Renal cortical epithelial cell (primary cell): ENCODE results near the gene MIOX. TPM values are rescaled to one million over a fixed set of nuclear protein-coding genes. Genes with fewer than 3 reads are reported as not detected.

Experiments
- DNase-seq: peaks from one replicate; pipeline ENCODE4 v3.0.0-alpha.2; 2011; ENCODE audit warnings: low read depth
- total RNA-seq: library from RNA; depleted of rRNA; stranded (reverse); fragments of >200 nt; gene quantifications from 2 replicates; pipeline ENCODE4 v1.2.3, GENCODE V29; 2014

MIOX gene
- total RNA-seq, 1 donor from 2014 or later, result 0.10 TPM

DNA sequence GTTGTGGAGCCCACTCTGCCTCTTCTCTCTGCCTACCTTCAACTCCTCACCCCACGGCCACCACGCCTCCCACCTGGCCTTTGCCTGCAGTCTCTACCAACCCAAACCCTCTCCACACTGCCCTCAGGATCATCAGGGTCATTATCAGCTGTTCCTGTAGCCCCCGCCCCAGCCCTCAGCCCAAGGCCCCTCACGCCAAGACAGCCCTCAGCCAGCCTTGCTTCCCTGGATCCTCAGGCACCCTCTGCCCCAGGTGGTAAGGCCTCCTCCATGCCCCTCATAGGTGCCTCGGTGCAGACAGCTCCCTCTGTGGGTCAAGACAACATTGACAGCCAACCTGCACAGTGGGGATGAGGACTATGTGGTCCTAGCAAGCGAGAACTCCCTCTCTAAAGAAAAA, 13.6 kb upstream of the MIOX start:
- no peak for DNase-seq

- peak; percentile 20 for DNase-seq
These were observed 12.6 kb upstream of the MIOX start for GRCh38 chr22:50473855-50474671.

GRCh38 chr22:50474710-50475651, 11.7 kb upstream of the MIOX start, which contains the start of gene SBF1:
Gene SBF1, minus strand, starts transcription at chr22:50475035. Its CDS starts 195 bp downstream, at chr22:50474840.
- DNase-seq, result peak; percentile 67

- no peak for DNase-seq
These were observed 11.0 kb upstream of the MIOX start for GRCh38 chr22:50475652-50476002.

GRCh38 chr22:50476868-50477267, 9.8 kb upstream of the MIOX start:
- DNase-seq, result no peak

- no peak for DNase-seq
These were observed 8.7 kb upstream of the MIOX start for GRCh38 chr22:50477923-50478322.

DNA sequence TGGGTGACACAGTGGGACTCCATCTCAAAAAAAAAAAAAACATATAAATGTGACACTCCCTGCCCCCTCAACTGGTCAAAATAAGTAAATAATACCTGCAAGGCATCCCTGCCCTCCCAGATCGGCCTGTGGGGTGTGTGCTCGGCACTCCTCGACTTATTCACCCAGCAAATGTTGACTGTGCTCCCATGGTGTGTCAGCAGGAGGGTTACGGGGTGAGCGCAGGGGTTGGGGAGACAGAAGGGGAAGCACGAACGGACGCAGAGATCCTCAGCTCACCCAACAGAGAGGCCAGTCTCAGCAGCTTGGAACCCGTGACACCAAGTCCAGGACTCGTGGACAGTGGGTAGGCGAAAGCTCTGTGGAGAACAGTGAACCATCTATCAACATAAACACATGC, 6.9 kb upstream of the MIOX start:
- DNase-seq, result no peak

- DNase-seq, result no peak
These were observed 5.6 kb upstream of the MIOX start for GRCh38 chr22:50481045-50481439.

DNA sequence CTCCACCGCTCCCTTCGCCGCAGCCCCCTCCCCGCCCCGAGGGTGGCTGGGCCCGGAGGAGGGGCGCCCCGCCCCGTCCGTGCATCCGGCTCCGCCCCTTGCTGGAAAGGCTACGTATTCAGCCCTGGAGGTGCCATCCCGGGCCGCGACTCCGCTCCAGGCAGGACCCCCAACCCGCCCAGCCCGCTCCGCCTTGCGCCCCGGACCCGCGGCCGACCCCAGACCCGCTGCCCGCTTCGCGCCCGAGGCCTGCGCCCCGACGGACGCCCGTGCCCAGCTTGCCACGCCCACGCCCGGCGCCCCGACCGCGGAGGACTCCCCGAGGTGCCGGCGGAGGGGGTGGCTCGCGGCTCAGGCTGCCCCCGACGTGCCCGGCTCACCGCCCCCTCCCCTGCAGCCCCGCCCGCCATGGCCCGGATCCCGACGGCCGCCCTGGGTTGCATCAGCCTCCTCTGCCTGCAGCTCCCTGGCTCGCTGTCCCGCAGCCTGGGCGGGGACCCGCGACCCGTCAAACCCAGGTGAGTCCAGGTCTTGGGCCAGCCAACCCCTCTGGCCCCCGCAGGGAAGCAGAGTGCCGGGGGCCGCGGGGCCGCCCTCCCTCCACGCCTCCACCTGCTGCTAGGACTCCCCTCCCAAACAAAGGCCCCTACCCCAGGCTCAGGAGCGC, 5.1 kb upstream of the MIOX start, which contains the start of gene ADM2:
ADM2 (plus strand) TSS at position 104 of the 667 bp plus-strand sequence; CDS start at position 409, 305 bp downstream.
- DNase-seq, result no peak

- no peak for DNase-seq
These were observed 4.3 kb upstream of the MIOX start for GRCh38 chr22:50482107-50483074.

DNA sequence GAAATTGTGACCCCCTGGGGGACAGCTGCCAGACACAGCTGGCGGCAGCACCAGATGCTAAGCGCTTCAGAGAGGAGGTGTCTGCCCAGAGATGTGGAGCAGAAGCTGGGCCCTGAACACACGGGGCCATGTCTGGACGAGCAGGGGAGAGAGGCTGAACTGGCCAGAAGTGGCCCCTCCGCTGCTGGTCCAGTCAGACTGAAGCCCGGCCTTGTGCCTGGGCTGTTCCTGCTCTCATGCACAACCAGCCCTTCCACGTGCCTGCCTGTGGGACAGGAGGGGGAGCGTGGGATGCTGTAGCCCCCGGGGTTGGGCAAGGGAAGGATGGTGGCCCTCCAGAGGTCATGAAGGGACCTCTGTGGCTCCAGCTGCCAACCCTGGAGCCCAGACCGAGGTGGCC, 3.6 kb upstream of the MIOX start:
- no peak for DNase-seq

- no peak for DNase-seq
These were observed 3.1 kb upstream of the MIOX start for GRCh38 chr22:50483556-50483955.

GRCh38 chr22:50483977-50484853, 2.4 kb upstream of the MIOX start:
- peak; percentile 55 for DNase-seq

DNA sequence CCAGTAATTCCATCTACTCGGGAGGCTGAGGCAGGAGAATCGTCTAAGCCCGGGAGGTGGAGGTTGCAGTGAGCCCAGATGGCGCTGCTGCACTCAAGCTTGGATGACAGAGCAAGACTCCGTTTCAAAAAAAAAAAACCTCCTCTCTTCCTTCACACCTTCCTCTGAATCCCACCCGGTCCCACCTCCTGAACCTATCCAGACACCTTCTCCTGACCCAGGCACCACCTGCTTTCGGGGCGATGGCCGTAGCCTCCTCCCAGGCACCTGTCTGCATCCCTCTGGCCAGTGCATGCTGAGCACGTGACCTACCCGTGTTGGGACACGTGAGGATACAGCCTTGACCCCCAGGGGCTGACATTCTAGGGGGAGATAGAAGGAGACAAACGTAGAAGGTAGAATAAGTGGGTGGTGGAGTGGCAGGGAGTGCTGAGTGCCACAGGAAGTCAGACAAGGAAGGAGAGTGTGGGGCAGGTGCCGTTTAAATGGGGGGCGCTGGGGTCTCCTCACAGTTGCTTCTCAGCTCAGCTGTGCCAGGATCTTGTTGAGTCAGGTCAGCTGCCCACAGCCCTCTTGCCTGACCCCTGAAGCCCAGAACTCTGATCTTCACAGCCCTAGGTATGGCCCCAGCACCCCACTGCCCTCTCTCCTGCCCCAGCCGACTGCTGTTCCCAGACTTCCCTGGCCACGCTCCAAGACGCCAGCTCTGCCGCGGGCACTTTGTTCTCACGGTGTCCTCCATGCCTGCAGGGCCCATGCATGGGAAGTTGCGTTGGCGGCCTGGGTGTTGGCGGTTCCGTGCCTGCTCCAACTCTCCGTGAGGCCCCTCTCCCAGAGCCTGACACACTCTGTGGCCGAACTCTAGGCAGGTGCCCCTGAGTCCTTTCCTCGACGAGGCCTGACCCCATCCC, 1.2 kb upstream of the MIOX start:
- DNase-seq, result peak; percentile 39

DNA sequence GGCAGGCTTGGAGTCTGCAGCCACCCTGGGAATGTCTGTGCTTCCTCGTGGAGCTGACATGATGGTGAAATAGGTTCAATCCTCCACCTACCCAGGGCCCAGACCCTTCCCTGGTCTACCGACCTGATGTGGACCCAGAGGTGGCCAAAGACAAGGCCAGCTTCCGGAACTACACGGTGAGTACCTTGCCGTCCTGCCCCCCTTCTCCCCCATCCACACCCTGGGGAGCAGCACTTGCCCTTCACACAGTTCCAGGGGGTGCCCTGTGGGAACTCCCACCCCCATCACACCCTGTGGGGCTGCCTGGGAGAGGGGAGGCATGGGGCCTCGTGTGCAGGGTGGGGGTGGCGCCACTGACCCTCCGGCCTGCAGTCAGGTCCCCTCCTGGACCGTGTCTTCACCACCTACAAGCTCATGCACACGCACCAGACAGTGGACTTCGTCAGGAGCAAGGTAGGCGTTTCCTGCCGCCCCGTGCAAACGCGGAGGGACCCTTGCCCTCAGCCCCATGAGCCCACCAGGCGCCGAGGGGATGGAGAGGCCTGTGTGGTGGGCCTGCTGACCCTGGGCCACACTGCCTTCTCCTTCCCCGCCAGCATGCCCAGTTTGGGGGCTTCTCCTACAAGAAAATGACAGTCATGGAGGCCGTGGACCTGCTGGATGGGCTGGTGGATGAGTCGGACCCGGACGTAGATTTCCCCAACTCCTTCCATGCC, 789 bp downstream of the MIOX start:
- no peak for DNase-seq

GRCh38 chr22:50488006-50488677, 1.5 kb downstream of the MIOX start:
- no peak for DNase-seq

GRCh38 chr22:50488886-50489285, 2.2 kb downstream of the MIOX start:
- no peak for DNase-seq
